ENCODE data around the gene BABAM2.
"Not testable (repeated sequence)": the region's sequence is repeated elsewhere in the genome, so short reads cannot be mapped to it uniquely, and the experiment has no call there.

The BABAM2 gene

DNA sequence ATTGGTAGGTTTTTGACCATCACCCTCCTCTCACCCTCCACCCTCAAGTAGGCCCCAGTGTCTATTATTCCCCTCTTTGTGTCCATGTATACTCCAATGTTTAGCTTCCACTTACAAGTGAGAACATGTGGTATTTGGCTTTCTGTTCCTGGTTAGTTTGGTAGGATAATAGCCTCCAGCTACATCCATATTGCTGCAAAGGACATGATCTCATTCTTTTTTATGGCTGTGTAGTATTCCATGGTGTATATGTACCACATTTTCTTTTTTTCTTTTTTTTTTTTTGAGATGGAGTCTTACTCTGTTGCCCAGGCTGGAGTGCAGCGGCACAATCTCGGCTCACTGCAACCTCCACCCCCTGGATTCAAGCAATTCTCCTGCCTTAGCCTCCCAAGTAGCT is 88.2 kb downstream of the BABAM2 start:
- not testable (repeated sequence) for DNase-seq (ENCODE audit: low spot score)

DNA sequence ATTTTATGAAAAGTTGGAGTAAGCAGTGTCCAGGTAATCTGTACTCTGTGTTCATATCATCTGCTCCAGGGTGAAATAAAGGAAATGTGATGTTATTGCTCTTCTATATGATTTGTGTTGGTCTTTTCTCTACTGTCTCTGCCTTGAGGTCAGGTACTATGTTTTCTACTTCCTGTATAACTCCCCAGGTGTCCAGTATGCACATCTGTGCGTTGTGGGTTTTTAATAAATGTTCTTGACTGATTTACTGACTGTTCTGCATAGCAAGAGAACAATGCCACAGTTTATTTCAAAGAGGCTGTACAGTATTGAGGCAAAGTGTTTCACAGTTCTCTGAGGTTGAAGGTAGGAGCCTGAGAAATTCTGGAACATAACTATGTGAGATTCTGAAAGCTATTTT is 89.7 kb downstream of the BABAM2 start:
- no peak for DNase-seq (ENCODE audit: low spot score)

GRCh38 chr2:27984153-27984552 is 93.6 kb downstream of the BABAM2 start:
- DNase-seq (ENCODE audit: low spot score) = no peak

DNA sequence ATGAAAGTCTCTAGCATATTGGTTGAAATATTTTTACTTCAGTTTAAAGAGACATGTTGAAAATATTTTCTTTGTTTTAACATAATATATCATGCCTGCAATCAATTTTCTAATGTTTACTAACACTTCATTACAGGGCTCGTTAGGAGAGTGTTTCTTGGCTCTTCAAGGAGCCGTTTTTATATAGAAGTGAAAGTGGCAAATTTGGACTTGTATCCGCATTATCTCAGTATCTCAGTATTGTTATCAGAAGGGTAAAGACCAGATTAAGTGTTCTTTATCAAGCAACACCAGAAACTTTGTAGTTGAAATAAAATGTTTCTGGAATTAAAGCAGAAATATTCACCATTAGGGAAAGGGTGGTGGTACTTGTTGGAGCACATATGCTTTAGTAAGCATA is 97.8 kb downstream of the BABAM2 start:
- no peak for DNase-seq (ENCODE audit: low spot score)

- DNase-seq (ENCODE audit: low spot score) = no peak
These were observed 98.2 kb downstream of the BABAM2 start for GRCh38 chr2:27988718-27989117.

DNA sequence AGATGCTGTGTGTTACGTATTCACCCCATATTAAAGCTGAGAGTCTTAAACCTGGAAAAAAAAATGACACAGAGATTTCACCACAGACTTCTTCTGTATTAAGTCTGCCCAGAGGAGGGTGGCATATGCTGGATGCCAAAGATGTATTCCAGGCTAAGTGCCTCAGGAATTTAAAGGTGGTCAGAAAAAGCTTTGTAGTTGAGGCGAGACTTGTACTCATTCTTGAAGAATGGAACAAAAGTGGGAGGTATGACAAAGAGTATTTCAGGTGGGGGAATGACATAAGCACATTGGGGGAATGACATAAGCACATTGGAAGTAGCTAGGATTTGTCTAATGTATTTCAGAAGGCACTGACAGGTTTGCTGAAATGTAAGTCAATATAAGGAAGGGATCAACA is 98.6 kb downstream of the BABAM2 start:
- no peak for DNase-seq (ENCODE audit: low spot score)

- DNase-seq (ENCODE audit: low spot score) = no peak
These were observed 99.6 kb downstream of the BABAM2 start for GRCh38 chr2:27990030-27990590.

DNA sequence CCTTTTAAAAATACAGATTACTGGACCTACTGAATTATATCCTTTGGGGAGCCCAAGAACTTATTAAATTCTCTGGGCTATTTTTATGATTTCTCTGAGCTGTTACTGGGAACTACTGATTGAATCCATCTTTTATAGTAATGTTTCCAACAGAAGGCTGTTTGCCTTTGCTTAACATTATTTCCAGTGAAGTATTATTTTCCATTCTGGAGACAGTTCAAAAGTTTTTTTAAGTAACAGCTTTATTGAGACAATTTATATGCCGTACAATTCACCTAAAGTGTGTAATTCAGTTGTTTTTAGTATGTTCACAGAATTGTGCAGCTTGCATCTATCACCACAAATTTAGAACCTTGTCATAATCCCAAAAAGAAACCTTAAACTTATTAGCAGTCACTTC is 100.6 kb downstream of the BABAM2 start:
- no peak for DNase-seq (ENCODE audit: low spot score)

DNA sequence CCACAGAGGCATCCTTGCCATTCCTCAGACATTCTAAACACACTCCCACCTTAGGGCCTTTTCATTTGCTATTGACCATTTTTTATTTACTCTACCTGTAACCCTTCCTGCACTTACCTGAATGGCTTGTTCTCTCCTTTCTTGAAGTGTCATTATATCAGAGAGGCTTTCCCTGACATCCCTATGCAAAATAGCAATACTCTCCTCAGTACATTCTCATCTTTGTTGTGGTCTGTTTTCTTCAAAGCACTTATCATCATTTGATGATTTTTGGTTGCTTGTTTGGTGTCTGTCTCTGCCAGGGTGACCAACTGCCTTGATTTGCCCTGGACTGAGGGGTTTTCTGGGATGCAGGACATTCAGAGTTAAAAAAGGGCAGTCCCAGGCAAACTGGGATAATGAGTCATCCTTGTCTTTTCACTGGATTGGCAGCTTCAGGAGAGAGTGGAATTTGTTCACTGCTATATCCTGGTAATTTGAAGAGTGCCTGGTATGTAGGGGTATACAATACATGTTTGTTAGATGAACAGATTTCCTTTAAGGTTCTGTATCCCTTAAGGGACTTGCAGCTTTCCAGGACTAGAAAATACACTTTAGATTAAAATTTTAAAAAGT is 102.4 kb downstream of the BABAM2 start:
- DNase-seq (ENCODE audit: low spot score) = no peak

DNA sequence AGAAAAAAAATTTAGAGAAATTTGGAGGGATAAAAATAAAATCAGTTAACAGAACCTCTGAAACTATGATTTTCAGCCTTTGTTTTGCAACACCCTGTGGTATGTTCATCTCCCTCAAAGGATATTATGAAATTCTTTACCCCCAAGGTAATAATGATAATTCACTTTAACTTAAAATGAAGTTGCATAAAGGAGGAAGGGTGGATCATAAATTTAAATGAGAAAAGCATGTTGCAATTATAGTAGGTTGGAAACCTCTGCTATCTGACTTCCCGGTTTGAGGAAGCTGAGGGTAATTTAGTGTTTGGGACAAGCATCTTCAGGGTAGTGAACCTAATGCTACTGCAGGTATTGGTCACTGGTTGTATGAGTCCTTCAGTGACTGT is 102.9 kb downstream of the BABAM2 start:
- no peak for DNase-seq (ENCODE audit: low spot score)

DNA sequence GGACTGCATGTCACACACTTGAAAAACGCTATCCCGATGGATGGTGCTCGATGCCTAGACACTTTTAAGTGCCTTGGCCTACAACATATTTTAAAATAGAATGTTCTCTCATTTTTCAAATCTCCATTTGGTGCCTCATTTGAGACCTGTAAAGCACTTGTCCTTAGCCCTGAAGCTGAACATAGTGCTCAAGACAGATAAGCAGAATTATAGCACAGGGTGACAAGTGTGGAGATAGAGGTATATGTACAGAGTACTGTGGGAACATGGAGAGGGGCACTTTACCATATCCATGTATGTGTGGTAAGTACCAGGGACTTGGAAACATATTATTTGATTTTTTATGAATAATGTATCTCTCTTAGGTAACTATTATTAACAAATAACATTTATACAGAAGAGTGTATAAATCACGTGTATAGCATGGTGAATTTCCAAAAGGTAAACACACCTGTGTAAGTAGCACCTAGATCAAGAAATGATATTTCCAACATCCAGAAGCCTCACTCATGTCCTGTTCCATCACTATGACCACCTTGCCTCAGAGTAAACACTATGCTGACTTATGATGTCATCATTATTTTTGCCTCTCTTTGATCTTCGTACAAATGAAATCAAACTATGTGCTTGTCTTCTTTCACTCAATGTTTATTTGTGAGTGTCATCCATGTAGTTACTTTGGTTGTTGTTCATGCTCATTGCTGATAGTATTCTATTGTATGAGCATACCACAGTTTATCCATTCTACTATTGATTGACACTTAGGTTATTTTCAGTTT is 103.6 kb downstream of the BABAM2 start:
- no peak for DNase-seq (ENCODE audit: low spot score)

DNA sequence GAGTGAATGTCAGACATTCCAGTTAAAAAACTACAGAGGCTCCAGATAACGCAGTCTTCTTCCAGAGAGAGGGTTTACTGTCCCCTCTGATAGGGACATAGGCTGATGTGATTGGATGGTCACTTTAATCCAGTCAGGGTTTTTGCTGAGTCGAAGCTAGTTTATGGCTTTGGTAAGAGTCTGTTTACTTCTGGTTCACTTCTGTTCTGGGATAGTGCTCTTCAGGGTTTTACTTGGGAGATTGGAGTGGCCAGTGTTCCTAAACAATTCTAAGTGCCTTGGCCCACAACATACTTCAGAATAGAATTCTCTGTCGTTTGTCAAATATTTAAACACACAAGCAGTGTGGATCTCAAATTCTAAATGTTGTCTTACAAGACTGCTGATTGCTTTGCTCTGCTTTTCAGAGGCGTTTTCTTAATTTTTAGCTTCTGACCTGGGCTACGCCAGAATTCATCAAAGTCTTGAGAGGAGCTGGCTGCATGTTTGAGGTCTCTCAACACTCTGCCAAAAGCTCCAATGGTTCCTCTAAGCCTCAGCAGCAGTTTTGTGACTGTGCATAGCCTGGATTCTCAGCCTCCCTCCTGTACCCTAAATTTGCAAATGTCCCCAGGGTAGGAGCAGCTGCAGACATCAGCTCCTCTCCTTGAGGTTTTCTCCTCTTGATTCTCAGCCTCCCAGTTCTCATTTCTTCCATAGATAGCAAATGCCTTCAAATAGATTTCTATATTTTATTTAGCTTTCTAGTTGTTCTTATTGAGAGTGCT is 105.8 kb downstream of the BABAM2 start:
- DNase-seq (ENCODE audit: low spot score) = no peak

- peak; percentile 27 for DNase-seq (ENCODE audit: low spot score)
These were observed 109.8 kb downstream of the BABAM2 start for GRCh38 chr2:28000287-28000686.

- no peak for DNase-seq (ENCODE audit: low spot score)
These were observed 111.7 kb downstream of the BABAM2 start for GRCh38 chr2:28002181-28002580.

GRCh38 chr2:28004086-28004485 is 113.6 kb downstream of the BABAM2 start:
- DNase-seq (ENCODE audit: low spot score) = peak; percentile 62

DNA sequence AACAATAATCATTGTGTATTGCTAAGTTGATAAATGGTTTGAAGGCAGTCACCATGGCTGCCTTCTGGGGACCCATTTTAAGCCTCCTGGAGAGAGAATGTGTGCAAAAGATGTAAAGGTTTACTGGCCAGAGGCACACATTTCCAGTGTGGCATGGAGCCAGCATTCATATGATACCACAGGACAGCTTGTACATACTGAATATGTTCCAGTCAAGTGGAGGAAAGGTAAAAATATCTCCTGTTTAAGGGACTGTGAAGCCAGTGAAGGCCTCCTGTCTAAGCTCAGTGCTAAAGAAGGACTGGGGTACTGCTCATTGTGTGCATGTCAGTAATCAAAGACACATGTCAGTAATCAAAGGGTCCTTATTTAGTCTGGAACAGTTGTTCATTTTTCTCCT is 119.2 kb downstream of the BABAM2 start:
- no peak for DNase-seq (ENCODE audit: low spot score)

DNA sequence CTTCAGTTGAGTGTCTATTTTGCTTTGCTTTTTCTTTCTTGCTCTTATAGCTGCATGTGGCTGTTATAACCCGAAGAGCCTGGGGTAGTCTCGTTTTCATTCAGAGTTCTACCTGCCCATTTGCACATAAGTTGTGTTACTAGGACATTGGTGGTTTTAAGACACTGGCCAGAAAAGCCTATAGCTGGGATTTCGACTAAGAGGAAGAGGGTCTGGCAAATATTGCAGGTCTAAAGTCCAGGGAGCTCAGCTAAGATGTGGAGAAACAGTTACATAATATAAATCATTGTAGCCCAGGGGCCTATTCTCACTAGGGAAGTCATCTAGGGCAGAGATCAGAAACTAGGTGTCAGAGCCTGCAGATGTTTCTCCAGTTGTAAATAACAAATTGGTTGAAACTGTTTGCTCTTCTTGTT is 120.8 kb downstream of the BABAM2 start:
- no peak for DNase-seq (ENCODE audit: low spot score)

- DNase-seq (ENCODE audit: low spot score) = not testable (repeated sequence)
These were observed 127.9 kb downstream of the BABAM2 start for GRCh38 chr2:28018474-28018873.

- DNase-seq (ENCODE audit: low spot score) = not testable (repeated sequence)
These were observed 129.0 kb downstream of the BABAM2 start for GRCh38 chr2:28019521-28019920.

DNA sequence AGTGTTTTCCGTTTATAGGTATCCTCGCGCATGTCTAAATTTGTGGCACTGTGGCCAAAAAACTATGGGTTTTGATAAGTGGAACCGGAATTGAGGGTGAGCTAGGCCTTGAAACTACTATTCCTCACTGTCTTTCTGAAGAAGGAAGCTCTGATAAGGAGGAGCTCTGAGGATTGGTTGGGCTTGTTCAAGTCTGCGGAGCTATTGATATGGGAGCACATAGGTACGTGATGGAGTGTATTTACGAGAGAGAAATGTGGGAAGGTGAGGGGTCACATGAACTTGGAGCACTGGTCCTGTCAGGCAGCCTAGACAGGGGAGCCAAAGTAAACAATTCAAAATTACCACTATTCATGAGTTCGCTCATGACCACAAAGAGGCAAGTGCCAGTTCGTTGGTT is 131.4 kb downstream of the BABAM2 start:
- DNase-seq (ENCODE audit: low spot score) = no peak

- no peak for DNase-seq (ENCODE audit: low spot score)
These were observed 134.6 kb downstream of the BABAM2 start for GRCh38 chr2:28025123-28025522.

DNA sequence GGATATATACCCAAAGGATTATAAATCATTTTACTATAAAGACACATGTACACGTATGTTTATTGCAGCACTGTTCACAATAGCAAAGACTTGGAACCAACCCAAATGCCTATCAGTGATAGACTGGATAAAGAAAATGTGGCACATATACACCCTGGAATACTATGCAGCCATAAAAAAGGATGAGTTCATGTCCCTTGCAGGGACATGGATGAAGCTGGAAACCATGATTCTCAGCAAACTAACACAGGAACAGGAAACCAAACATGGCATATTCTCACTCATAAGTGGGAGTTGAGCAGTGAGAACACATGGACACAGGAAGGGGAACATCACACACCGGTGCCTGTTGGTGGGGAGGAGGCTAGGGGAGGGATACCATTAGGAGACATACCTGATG is 135.7 kb downstream of the BABAM2 start:
- DNase-seq (ENCODE audit: low spot score) = not testable (repeated sequence)

DNA sequence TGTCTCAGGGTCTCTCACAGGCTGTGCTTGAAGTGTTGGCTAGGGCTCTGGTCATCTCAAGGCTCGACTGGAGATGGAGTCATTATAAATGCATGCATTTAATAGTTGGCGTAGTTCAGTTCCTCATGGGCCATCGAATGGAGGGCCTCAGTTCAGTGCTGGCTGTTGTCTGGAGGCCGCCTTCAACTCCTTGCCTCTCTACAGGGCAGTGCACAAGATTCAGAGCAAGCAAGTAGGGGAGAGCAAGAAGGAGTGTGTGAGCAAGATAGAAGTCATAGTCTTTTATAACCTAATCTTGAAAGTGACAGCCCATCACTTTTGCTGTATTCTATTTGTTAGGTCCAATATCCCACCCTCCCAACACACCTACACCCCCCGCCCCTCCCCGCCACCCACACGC is 137.5 kb downstream of the BABAM2 start:
- no peak for DNase-seq (ENCODE audit: low spot score)

Data from activated CD4-positive, alpha-beta T cell treated with anti-CD3 and anti-CD28 coated beads, Interleukin-2, Interleukin-4, amounts not matched to agents 100 ng/mL and 50 ng/mL, durations not matched to agents 16 hours and 8 hours (primary cell).